HepG2 (cell line): Measurements from ENCODE around the gene WBP1. TPM values are rescaled to one million over a fixed set of nuclear protein-coding genes. Genes with fewer than 3 reads are reported as not detected.
A peak's percentile ranks its signal among the peaks of the same experiment; 100 is the strongest.

Source experiments
- ATAC-seq: fragments of 200-7000 bp; cut with Tn5 transposase; 3 replicates; pipeline ENCODE4 v1.9.1; 2020; ENCODE audit warnings: mild to moderate bottlenecking, moderate library complexity
- BruUV-seq: library from RNA; stranded (reverse); fragments of 400-500 nt; replicated peaks from 2 replicates; lab custom pipeline; 2021; lab: Mats Ljungman, UMichigan
- CTCF ChIA-PET: fragments of 300-600 bp; formaldehyde crosslinking; extraction: SDS; loops from one replicate; lab custom pipeline; 2021; ENCODE audit warnings: low total read pairs, inconsistent platforms, low intra/inter-chr PET ratio; lab: Yijun Ruan, JAX
- POLR2A ChIA-PET: fragments of 350-600 bp; sonication (Branson Sonifier 250); formaldehyde crosslinking; loops from one replicate; lab custom pipeline; 2020; ENCODE audit warnings: antibody characterized with exemption, inconsistent platforms; lab: Yijun Ruan, JAX
- DNase-seq: peaks from one replicate; pipeline ENCODE4 v3.0.0-alpha.2; 2015; ENCODE audit warnings: low spot score
- FAIRE-seq: peaks from 3 replicates; lab custom pipeline; 2011; peaks lifted over from hg19 to GRCh38; lab: Jason Lieb, UNC
- H2AFZ ChIP-seq: one replicate; pipeline ENCODE4 v1.6.1; 2011; ENCODE audit warnings: low read length, inconsistent platforms
- H3K27ac ChIP-seq: fragments of 300-600 bp; 3 replicates; pipeline ENCODE4 v1.8.0; 2011; ENCODE audit warnings: mixed run types, mild to moderate bottlenecking, mixed read lengths, low read length, inconsistent platforms; ENCODE audit not compliant: insufficient read depth; ENCODE audit errors: extremely low read length
- H3K27me3 ChIP-seq, 2 experiments: fragments of 200-600 bp in 1 of 2; 2 replicates in 1 of 2; 3 replicates in 1 of 2; pipeline versions ENCODE4 v1.6.0 to v1.8.0; 2011; ENCODE audit warnings: low read length in 2 of 2, mild to moderate bottlenecking in 2 of 2, moderate library complexity in 2 of 2, inconsistent platforms in 1 of 2; ENCODE audit not compliant: insufficient read depth in 2 of 2, control insufficient read depth in 1 of 2
- H3K36me3 ChIP-seq, 2 experiments: fragments of 200-600 bp in 1 of 2; replicated peaks in 1 of 2; 2 replicates in 1 of 2; 3 replicates in 1 of 2; pipeline versions ENCODE4 v1.5.1 to v1.8.0; 2011; ENCODE audit warnings: low read length in 2 of 2, inconsistent platforms in 1 of 2; ENCODE audit not compliant: insufficient read depth in 2 of 2, control insufficient read depth in 1 of 2
- H3K4me1 ChIP-seq: 2 replicates; pipeline ENCODE4 v1.5.1; 2012; ENCODE audit warnings: low read length, inconsistent platforms; ENCODE audit not compliant: insufficient read depth
- H3K4me2 ChIP-seq: 2 replicates; pipeline ENCODE4 v1.6.0; 2011; ENCODE audit warnings: low read depth, low read length, inconsistent platforms
- H3K4me3 ChIP-seq, 3 experiments: fragments of 200-600 bp in 1 of 3; sonication (generic), shearing (Covaris generic) in 1 of 3; replicated peaks in 1 of 3; 2 replicates each; pipeline ENCODE4 v1.5.1; 2011 to 2016; ENCODE audit warnings: low read length in 3 of 3, inconsistent platforms in 2 of 3, low read depth in 2 of 3, mild to moderate bottlenecking in 2 of 3, control low read depth in 1 of 3, mixed read lengths in 1 of 3; ENCODE audit not compliant: insufficient read depth in 1 of 3
- H3K79me2 ChIP-seq: one replicate; pipeline ENCODE4 v1.6.1; 2011; ENCODE audit warnings: low read length, inconsistent platforms; ENCODE audit not compliant: insufficient read depth
- H3K9ac ChIP-seq: 2 replicates; pipeline ENCODE4 v1.6.0; 2011; ENCODE audit warnings: mild to moderate bottlenecking, low read depth, low read length, inconsistent platforms; ENCODE audit not compliant: insufficient read depth
- H3K9me3 ChIP-seq: 2 replicates; pipeline ENCODE4 v1.5.1; 2012; ENCODE audit warnings: mild to moderate bottlenecking, low read length
- H4K20me1 ChIP-seq: 2 replicates; pipeline ENCODE4 v1.6.0; 2011; ENCODE audit warnings: inconsistent platforms, mild to moderate bottlenecking, low read length, moderate library complexity; ENCODE audit not compliant: insufficient read depth
- AHDC1 ChIP-seq: sonication (generic); formaldehyde crosslinking; IDR thresholded peaks from 2 replicates; pipeline ENCODE4 v1.5.1; 2020; ENCODE audit warnings: mild to moderate bottlenecking, missing genetic modification reagents, borderline replicate concordance
- FOXP1 ChIP-seq, 2 experiments: fragments of 450-650 bp in 1 of 2; IDR thresholded peaks; 2 replicates each; pipeline ENCODE4 v1.6.1; 2017 to 2018; ENCODE audit warnings: antibody characterized with exemption in 1 of 2
- HES4 ChIP-seq: sonication (generic); formaldehyde crosslinking; IDR thresholded peaks from 2 replicates; pipeline ENCODE4 v1.9.0; 2021; ENCODE audit warnings: mild to moderate bottlenecking, missing genetic modification reagents, borderline replicate concordance
- IKZF4 ChIP-seq: sonication (generic); formaldehyde crosslinking; IDR thresholded peaks from 2 replicates; pipeline ENCODE4 v1.5.1; 2020; ENCODE audit warnings: borderline replicate concordance, mild to moderate bottlenecking, low read depth, missing genetic modification reagents; ENCODE audit errors: not compliant biosample characterization
- POLR2A ChIP-seq, 2 experiments: IDR thresholded peaks; 2 replicates each; pipeline ENCODE4 v1.6.1; 2011; ENCODE audit warnings: low read depth in 2 of 2, low read length in 2 of 2, mild to moderate bottlenecking in 1 of 2, moderate library complexity in 1 of 2; ENCODE audit not compliant: insufficient read depth in 1 of 2
- ZFAT ChIP-seq: sonication (generic); formaldehyde crosslinking; conservative IDR thresholded peaks from 2 replicates; pipeline ENCODE4 v1.8.1; 2023; ENCODE audit warnings: missing genetic modification reagents, inconsistent platforms
- ZNF230 ChIP-seq: sonication (generic); formaldehyde crosslinking; IDR thresholded peaks from 2 replicates; pipeline ENCODE4 v1.4.0; 2020; ENCODE audit warnings: mild to moderate bottlenecking, missing genetic modification reagents
- ZNF383 ChIP-seq: sonication (generic); formaldehyde crosslinking; IDR thresholded peaks from 2 replicates; pipeline ENCODE4 v1.4.0; 2020; ENCODE audit warnings: missing genetic modification reagents, mild to moderate bottlenecking, borderline replicate concordance
- ZNF550 ChIP-seq: sonication (generic); formaldehyde crosslinking; IDR thresholded peaks from 2 replicates; pipeline ENCODE4 v1.4.0; 2020; ENCODE audit warnings: mild to moderate bottlenecking, missing genetic modification reagents, borderline replicate concordance
- ZNF703 ChIP-seq: sonication (generic); formaldehyde crosslinking; IDR thresholded peaks from 2 replicates; pipeline ENCODE4 v1.5.1; 2020; ENCODE audit warnings: missing genetic modification reagents, mild to moderate bottlenecking, moderate library complexity, borderline replicate concordance
- ZNF747 ChIP-seq: sonication (generic); formaldehyde crosslinking; IDR thresholded peaks from 2 replicates; pipeline ENCODE4 v1.8.1; 2023; ENCODE audit warnings: missing genetic modification reagents, mild to moderate bottlenecking, borderline replicate concordance
- ZXDC ChIP-seq: sonication (generic); formaldehyde crosslinking; IDR thresholded peaks from 2 replicates; pipeline ENCODE4 v1.5.0; 2020; ENCODE audit warnings: mild to moderate bottlenecking, missing genetic modification reagents
- WGBS: methylation state at CpG from one replicate; pipeline ENCODE4 v1.1.6; 2017; ENCODE audit warnings: low lambda C conversion rate; 5-methylcytosine and 5-hydroxymethylcytosine counted together
- in situ Hi-C: cut with HindIII; loops from 2 replicates; pipeline ENCODE4 v1.10.0; 2017; ENCODE audit warnings: low pct_unique_long_range_greater_than_20kb; ENCODE audit not compliant: extremely low pct_ligation_motif_present
- intact Hi-C: fragments of 100-400 bp; cut with micrococcal nuclease; formaldehyde crosslinking; loops from one replicate; pipeline ENCODE4 v1.10.0; 2022; ENCODE audit not compliant: unreplicated experiment
- polyA plus RNA-seq, 8 experiments: library from polyadenylated mRNA; depleted of rRNA in 3 of 8; stranded (reverse) in 7 of 8; unstranded in 1 of 8; fragments of >200 nt; fragmentation: Illumina TruSeq in 4 of 8; extraction: Trizol in 4 of 8; gene quantifications; 2 replicates each; pipeline versions ENCODE4 v1.2.1 to v1.2.3, GENCODE V29; 2011 to 2016; ENCODE audit warnings: low read depth in 4 of 8, missing spikeins in 1 of 8, mixed read lengths in 1 of 8; ENCODE audit not compliant: insufficient read depth in 1 of 8
- total RNA-seq, 5 experiments: library from RNA; depleted of rRNA; stranded (reverse); fragments of >200 nt; fragmentation: Illumina TruSeq; extraction: Trizol; gene quantifications; 2 replicates each; pipeline ENCODE4 v1.2.3, GENCODE V29; 2016; ENCODE audit warnings: low read depth in 1 of 5

The WBP1 gene
- total and polyA plus RNA-seq, 2 of the 13 experiments (the other 11 are each of a cell fraction or from before 2014, with no cell fraction given) = 38.8 to 85.7 TPM

- no peak for FAIRE-seq
- BruUV-seq = no TSS peak
- H3K4me2 ChIP-seq = peak overlapping the region; percentile 92
- H3K4me3 ChIP-seq = peak overlapping the region; percentile 32 to 66 (median 53); a peak in 5 of 6 replicates
- peak overlapping the region; percentile 70 for H3K27ac ChIP-seq
- no peaks in the 10 kb centered on the region for H4K20me1 ChIP-seq
- no peak for ATAC-seq
- TF ChIP-seq POLR2A (IDR thresholded peaks at IDR 0.05; ENCODE audit: insufficient read depth in 1 of 2, low read depth in 2 of 2, low read length in 2 of 2) (peak in 1 of 2 experiments; percentile 40; a peak in 1 of 4 replicates), AHDC1 (CRISPR knock-in tag) (no peak), ZNF747 (CRISPR knock-in tag) (peak; percentile 16; the same call in 1 of the 2 replicates), ZNF383 (0 out of 2 replicates have a peak, but pooled peaks have one; percentile 20), ZNF703 (CRISPR knock-in tag) (0 out of 2 replicates have a peak, but pooled peaks have one; percentile 2), ZXDC (CRISPR knock-in tag) (0 out of 2 replicates have a peak, but pooled peaks have one; percentile 43), ZNF230 (CRISPR knock-in tag) (0 out of 2 replicates have a peak, but pooled peaks have one; percentile 0), IKZF4 (no peak), HES4 (CRISPR knock-in tag) (no peak), FOXP1 (IDR thresholded peaks at IDR 0.05) (no peak), FOXP1 (CRISPR knock-in tag; IDR thresholded peaks at IDR 0.05) (no peak), ZFAT (0 out of 2 replicates have a peak, but pooled peaks have one; percentile 22), ZNF550 (CRISPR knock-in tag) (no peak)
- CTCF ChIA-PET = no interaction called here
- peaks cover 36% of the 10 kb centered on the region for H3K79me2 ChIP-seq
- H3K27me3 ChIP-seq = no peaks in the 10 kb centered on the region; a peak in 1 of 5 replicates
- no peak overlapping the region for H2AFZ ChIP-seq
- H3K9ac ChIP-seq = peak overlapping the region; percentile 18; the same call in 1 of the 2 replicates
- intact Hi-C loops = loop anchor here (2.0 to 10.0 kb wide), 2 partner anchors 59 to 1805 kb away; partner anchors contain the start of gene RTKN
- peaks cover 77% of the 10 kb centered on the region for H3K4me1 ChIP-seq
- in situ Hi-C loops = no loop called here
- no peaks in the 10 kb centered on the region for H3K36me3 ChIP-seq
- POLR2A ChIA-PET = interaction anchor here (0.7 to 16.5 kb wide), 8 partner anchors 19 to 70 kb away, joined by 3 to 795 read pairs (median 46); partner anchors contain the start of genes AUP1, CCDC142, DQX1 and HTRA2
- 67% methylated on average over 11 of the region's 15 CpGs for WGBS
- no peak for DNase-seq
- no peaks in the 10 kb centered on the region for H3K9me3 ChIP-seq
Measured at GRCh38 chr2:74499940-74500577, 41.8 kb downstream of the WBP1 start.
